ENCODE measurements around the gene TEX14. TPM values are rescaled to one million over a fixed set of nuclear protein-coding genes. Genes with fewer than 3 reads are reported as not detected.
"Not testable (repeated sequence)": the region's sequence is repeated elsewhere in the genome, so short reads cannot be mapped to it uniquely, and the experiment has no call there.

Gene TEX14
- total RNA-seq, 1 experiment from 2014 or later = 0.89 TPM

GRCh38 chr17:58679263-58680037 is 12.4 kb downstream of the TEX14 start (continued):
- TF ChIP-seq REST (IDR thresholded peaks at IDR 0.05; ENCODE audit: low read depth) = no peak
- TF ChIP-seq CBX3 (IDR thresholded peaks at IDR 0.05; ENCODE audit: low read depth) = peak; percentile 99
- peak; percentile 97 for TF ChIP-seq ZBTB33 (IDR thresholded peaks at IDR 0.05; ENCODE audit: extremely low read depth, insufficient replicate concordance, low read length)
- TF ChIP-seq EGR1 (IDR thresholded peaks at IDR 0.05; ENCODE audit: low read depth) = peak; percentile 57
- TF ChIP-seq ZFX (IDR thresholded peaks at IDR 0.05) = no peak
- peak; percentile 17 for TF ChIP-seq TCF7L2 (IDR thresholded peaks at IDR 0.05; ENCODE audit: borderline replicate concordance, extremely low read depth, insufficient read depth, insufficient read length)
- peak; percentile 96 for TF ChIP-seq SP1 (IDR thresholded peaks at IDR 0.05; ENCODE audit: low read depth)
- TF ChIP-seq CEBPB (IDR thresholded peaks at IDR 0.05; ENCODE audit: low read depth) = peak; percentile 96
- peak; percentile 99 for TF ChIP-seq JUND (IDR thresholded peaks at IDR 0.05)
- peak; percentile 24; the same call in 1 of the 2 replicates for TF ChIP-seq ELF1 (IDR thresholded peaks at IDR 0.05; ENCODE audit: borderline replicate concordance, low read depth)

- CTCF ChIA-PET; H3K9me3 ChIP-seq (ENCODE audit: control insufficient read depth in 1 of 2, insufficient read depth in 1 of 2, low read depth in 1 of 2, low read length in 2 of 2); H3K9ac ChIP-seq (ENCODE audit: low read length); H3K79me2 ChIP-seq (ENCODE audit: insufficient read depth, low read length); intact Hi-C loops (cut with micrococcal nuclease); DNase-seq (ENCODE audit: low read depth, low spot score); ATAC-seq; H3K4me3 ChIP-seq (replicated peaks in 1 of 2; ENCODE audit: low read depth in 1 of 2, low read length in 2 of 2); H3K27me3 ChIP-seq (ENCODE audit: insufficient read depth, low read length); H2AFZ ChIP-seq (ENCODE audit: low read depth, low read length, poor library complexity, severe bottlenecking); H3K4me2 ChIP-seq (ENCODE audit: low read length); H3K27ac ChIP-seq (ENCODE audit: low read depth, low read length); RAD21 ChIA-PET (ENCODE audit: low non-redundant PET in 1 of 2, low total read pairs in 2 of 2, uncharacterized antibody in 2 of 2, unreplicated experiment in 2 of 2); H3K9me2 ChIP-seq (ENCODE audit: insufficient read depth); BruUV-seq (replicated peaks); H3K36me3 ChIP-seq (ENCODE audit: control insufficient read depth in 1 of 2, insufficient read depth in 2 of 2, low read length in 2 of 2); H4K20me1 ChIP-seq (ENCODE audit: insufficient read depth): not testable (repeated sequence)
- POLR2A ChIA-PET = interaction anchor here (0.8 to 6.3 kb wide), 12 partner anchors 9 to 316 kb away, joined by 3 to 110 read pairs (median 9); partner anchors contain the start of genes RAD51C and TEX14
- H3K4me1 ChIP-seq (ENCODE audit: control insufficient read depth in 1 of 2, insufficient read depth in 2 of 2, low read length in 2 of 2) = peaks cover 0 to 20% of the 10 kb centered on the region in 2 experiments; a peak in 2 of 4 replicates
Observed at GRCh38 chr17:58678287-58678686, 13.6 kb downstream of the TEX14 start.
